Breast epithelium (tissue), 3 donors: ENCODE data around the gene C11orf24.

ENCODE experiments used
- POLR2AphosphoS5 ChIP-seq, 3 donors: sonication (generic); formaldehyde crosslinking; IDR thresholded peaks; one replicate each; pipeline ENCODE4 v1.6.1; 2017; ENCODE audit warnings: antibody characterized with exemption in 3 of 3
- TF ChIP-seq, protein P1 (sequence below), 3 donors: fragments of 450-650 bp; IDR thresholded peaks; one replicate each; pipeline ENCODE4 v1.5.1; 2016 to 2017; ENCODE audit warnings: antibody characterized with exemption in 3 of 3, mild to moderate bottlenecking in 3 of 3, moderate library complexity in 3 of 3

GRCh38 chr11:68215524-68216170 is 56.1 kb downstream of the C11orf24 start:
- TF ChIP-seq, protein P1, sequence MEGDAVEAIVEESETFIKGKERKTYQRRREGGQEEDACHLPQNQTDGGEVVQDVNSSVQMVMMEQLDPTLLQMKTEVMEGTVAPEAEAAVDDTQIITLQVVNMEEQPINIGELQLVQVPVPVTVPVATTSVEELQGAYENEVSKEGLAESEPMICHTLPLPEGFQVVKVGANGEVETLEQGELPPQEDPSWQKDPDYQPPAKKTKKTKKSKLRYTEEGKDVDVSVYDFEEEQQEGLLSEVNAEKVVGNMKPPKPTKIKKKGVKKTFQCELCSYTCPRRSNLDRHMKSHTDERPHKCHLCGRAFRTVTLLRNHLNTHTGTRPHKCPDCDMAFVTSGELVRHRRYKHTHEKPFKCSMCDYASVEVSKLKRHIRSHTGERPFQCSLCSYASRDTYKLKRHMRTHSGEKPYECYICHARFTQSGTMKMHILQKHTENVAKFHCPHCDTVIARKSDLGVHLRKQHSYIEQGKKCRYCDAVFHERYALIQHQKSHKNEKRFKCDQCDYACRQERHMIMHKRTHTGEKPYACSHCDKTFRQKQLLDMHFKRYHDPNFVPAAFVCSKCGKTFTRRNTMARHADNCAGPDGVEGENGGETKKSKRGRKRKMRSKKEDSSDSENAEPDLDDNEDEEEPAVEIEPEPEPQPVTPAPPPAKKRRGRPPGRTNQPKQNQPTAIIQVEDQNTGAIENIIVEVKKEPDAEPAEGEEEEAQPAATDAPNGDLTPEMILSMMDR (IDR thresholded peaks at IDR 0.05): no peak
- no peak for TF ChIP-seq POLR2AphosphoS5 (IDR thresholded peaks at IDR 0.05)
